Activated T-helper 9 cell treated with anti-CD3 and anti-CD28 coated beads, Interleukin-2, amount 50 U/mL, for 16 hours (primary cell): Measurements from ENCODE around the gene ACOX3.

Source experiments
- DNase-seq: peaks from one replicate; pipeline ENCODE4 v3.0.0-alpha.2; 2020; ENCODE audit warnings: low read depth

Gene ACOX3

GRCh38 chr4:8335848-8336247 lies 104.7 kb downstream of the ACOX3 start:
- no peak for DNase-seq

- no peak for DNase-seq
Measured at GRCh38 chr4:8334786-8335460, 105.6 kb downstream of the ACOX3 start.

- DNase-seq: no peak
Measured at GRCh38 chr4:8333726-8334460, 106.6 kb downstream of the ACOX3 start.

GRCh38 chr4:8332891-8333331 lies 107.6 kb downstream of the ACOX3 start:
- no peak for DNase-seq

GRCh38 chr4:8332038-8332857 lies 108.3 kb downstream of the ACOX3 start:
- no peak for DNase-seq

GRCh38 chr4:8331575-8331955 lies 109.0 kb downstream of the ACOX3 start:
- DNase-seq: no peak

- no peak for DNase-seq
Measured at GRCh38 chr4:8330821-8331574, 109.5 kb downstream of the ACOX3 start.

- no peak for DNase-seq
Measured at GRCh38 chr4:8329859-8330761, 110.4 kb downstream of the ACOX3 start.

GRCh38 chr4:8329560-8329858 lies 111.0 kb downstream of the ACOX3 start:
- no peak for DNase-seq

- no peak for DNase-seq
Measured at GRCh38 chr4:8328866-8329559, 111.5 kb downstream of the ACOX3 start.

GRCh38 chr4:8328456-8328855 lies 112.1 kb downstream of the ACOX3 start:
- DNase-seq: no peak

- DNase-seq: no peak
Measured at GRCh38 chr4:8326206-8326605, 114.3 kb downstream of the ACOX3 start.

GRCh38 chr4:8325291-8325973 lies 115.1 kb downstream of the ACOX3 start:
- DNase-seq: no peak

GRCh38 chr4:8324640-8325239 lies 115.8 kb downstream of the ACOX3 start:
- no peak for DNase-seq

GRCh38 chr4:8323947-8324555 lies 116.5 kb downstream of the ACOX3 start:
- no peak for DNase-seq

- DNase-seq: no peak
Measured at GRCh38 chr4:8322794-8323704, 117.5 kb downstream of the ACOX3 start.

GRCh38 chr4:8321771-8322170 lies 118.8 kb downstream of the ACOX3 start:
- no peak for DNase-seq

- DNase-seq: no peak
Measured at GRCh38 chr4:8321220-8321619, 119.3 kb downstream of the ACOX3 start.
